ENCODE results near the gene ZSCAN18.

The ZSCAN18 gene

DNA sequence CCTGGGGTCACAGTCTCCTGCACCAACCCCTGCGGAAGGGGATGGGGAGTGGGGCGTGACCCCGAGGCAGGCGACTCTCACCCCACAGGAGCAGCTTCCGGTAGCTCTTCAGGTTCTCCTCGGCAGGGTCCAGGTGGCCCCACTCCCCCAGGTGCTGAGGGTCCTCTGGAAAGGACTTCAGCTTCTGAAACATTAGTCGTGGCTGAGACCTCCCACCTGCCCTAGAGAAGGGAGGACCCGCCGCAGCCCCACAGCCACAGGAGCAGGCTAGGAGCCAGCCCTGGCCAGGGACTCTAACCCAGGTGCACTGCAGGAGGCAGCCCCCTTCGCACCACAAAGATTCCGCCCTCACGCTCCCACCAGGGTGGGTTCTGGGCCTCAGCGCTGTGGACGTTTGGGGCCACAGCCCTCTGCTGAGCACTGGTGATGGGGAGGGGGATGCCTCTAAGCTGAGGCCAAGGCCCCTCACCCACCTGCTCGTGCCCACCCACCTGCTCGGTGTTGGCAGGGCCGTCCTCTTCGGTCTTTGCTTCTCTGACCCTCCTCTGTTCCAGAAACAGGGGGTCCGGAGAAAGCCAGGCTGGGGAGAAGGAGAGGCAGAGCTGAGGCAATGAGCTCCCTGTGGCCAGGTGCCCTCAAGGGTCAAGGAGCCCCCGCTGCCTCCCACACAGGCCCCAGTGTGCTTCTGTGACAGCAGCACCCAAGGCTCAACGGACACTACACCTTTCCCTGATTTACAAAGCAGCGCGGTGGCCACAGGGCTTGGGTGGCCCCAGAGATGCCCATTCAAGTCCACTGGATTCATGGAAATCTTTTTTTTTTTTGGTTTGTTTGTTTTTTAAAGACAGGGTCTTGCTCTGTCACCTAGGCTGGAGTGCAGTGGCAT lies 11.0 kb downstream of the ZSCAN18 start:
- DNase-seq (ENCODE audit: low read depth) = no peak

DNA sequence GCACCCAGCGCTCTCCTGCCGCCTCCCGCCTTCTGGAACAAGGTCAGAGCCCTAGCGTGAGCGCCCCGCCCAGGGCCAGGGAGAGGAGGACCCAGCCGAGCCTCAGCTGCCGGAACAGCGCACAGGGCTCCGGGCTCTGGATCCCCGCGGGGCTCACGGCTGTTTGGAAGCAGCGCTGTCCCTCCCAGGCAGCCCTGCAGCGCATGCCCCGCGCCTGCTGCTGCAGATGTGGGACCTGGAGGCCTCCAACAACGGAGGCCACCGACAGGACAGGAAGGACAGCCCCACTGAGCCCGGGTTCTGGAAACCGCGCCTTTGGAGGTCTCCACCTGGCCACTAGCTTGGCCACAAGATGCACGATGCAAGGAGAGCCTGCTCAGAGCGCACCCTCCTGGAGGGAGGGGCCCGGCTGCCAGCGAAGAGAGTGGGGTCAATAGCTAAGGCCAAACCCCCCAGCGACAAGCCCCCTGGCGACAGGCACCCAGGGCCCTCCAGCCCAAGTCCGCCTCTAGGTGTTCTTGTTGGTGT lies 12.6 kb downstream of the ZSCAN18 start:
- DNase-seq (ENCODE audit: low read depth) = no peak

DNA sequence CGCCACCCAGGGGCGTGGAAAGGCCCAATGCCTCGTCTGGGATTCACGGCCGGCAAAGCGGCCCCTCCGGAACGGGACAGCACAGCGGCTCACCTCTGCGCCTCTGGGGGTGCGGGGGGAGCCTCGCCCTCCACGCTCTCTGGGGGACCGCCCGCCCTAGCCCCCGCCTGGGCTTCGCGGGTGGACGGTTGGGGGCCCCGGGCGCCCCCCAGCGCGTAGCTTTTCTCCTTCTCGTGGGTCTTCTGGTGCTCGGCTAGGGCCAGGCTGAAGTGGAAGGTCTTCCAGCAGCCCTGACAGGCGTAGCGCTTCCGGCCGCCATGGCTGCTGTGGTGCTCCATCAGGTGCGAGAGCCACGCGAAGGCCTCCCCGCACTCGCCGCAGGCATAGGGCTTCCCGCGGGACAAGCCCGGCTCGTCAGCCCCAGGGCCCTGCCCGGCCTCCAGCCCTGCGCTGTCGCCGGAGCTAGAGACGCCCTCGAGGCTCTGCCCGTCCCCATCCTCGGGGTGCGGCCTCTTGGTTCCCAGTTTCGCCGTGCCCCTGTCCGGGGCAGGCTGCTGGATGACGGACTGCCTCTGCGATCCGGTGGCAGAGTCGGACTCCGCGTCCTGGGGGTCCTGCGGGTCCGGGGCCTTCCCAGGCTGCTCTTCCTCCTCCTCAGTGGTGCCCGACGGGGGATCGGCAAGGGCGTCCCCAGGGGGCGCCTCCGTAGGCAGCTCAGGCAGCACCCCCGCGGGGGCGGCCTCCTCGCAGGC lies 13.3 kb downstream of the ZSCAN18 start:
- DNase-seq (ENCODE audit: low read depth) = no peak

DNA sequence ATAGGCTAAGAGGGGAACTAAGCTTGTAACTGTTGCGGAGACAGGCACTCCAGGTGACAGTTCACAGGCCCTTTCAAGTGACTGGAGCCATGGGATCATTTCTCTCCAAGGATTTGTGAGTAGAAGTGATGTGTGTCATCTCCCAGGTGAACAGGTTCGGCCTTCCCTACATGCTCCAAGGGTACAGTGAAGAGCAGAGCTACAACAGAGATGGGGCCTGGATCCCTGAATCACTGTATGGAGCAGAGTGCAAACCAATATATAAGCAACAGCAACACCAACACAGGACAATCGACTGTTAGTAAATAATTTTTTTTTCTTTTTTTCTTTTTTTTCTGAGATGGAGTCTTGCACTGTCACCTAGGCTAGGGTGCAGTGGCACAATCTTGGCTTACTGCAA lies 15.0 kb downstream of the ZSCAN18 start:
- DNase-seq (ENCODE audit: low read depth) = no peak

DNA sequence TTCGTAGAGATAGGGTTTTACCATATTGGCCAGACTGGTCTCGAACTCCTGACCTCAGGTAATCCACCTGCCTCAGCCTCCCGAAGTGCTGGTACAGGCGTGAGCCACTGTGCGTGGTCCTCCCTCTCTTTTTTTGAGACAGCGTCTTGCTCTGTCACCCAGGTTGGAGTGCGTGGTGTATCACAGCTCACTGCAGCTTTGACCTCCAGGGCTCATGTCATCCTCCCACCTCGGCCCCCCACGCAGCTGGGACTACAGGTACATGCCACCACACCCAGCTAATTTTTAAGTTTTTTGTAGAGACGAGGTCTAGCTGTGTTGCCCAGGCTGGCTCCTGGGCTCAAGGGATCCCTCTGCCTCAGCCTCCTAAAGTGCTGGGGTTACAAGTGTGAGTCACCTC lies 18.2 kb downstream of the ZSCAN18 start:
- no peak for DNase-seq (ENCODE audit: low read depth)

DNA sequence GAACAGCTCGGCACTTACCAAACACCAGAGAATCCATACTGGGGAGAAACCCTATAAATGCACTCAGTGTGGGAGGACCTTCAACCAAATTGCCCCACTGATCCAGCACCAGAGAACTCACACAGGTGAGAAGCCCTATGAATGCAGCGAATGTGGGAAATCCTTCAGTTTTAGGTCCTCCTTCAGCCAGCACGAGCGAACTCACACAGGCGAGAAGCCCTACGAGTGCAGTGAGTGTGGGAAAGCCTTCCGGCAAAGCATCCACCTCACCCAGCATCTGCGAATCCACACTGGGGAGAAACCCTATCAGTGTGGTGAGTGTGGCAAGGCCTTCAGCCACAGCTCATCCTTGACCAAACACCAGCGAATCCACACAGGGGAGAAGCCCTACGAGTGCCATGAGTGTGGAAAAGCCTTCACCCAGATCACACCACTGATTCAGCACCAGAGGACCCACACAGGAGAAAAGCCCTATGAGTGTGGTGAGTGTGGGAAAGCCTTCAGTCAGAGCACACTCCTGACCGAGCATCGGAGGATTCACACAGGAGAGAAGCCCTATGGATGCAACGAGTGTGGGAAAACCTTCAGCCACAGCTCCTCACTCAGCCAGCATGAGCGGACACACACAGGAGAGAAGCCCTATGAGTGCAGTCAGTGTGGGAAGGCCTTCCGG lies 30.7 kb downstream of the ZSCAN18 start:
- no peak for DNase-seq (ENCODE audit: low read depth)

DNA sequence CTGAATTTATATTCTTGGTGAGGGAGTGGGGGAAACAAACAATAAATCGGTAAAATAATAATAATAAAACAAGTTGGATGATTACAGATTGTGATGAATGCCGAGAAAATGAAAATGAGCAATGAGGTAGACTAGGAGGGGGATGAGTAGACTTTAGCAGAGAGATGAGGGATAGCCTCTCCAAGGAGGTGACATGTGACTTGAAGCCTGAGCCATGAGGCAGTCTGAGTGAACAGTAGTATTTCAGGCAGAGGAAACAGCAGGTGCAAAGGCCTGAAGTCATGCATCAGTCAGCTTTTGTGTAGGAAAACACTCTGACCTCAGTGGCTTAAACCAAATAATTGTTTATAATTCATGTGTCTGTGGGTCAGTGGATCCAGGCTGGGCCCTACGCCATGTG lies 34.3 kb downstream of the ZSCAN18 start:
- no peak for DNase-seq (ENCODE audit: low read depth)

DNA sequence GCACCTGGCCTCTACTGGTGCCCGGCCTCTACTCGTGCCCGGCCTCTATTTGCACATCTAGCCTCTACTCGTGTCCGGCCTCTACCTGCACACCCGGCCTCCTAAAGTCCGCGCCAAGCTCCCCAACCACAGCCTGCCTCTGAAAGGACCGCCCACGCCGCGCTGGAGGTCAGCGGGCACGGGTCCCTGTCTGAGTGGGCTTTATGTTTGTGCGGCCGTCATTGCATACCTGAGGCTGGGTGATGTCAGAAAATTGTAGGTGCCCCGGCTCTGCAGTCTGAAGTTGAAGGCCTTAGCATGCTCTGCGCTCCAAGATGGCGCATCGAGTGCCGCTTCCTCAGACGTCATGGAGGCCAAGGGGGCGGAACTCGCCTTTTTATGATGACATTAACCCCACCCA lies 37.8 kb downstream of the ZSCAN18 start:
- no peak for DNase-seq (ENCODE audit: low read depth)

DNA sequence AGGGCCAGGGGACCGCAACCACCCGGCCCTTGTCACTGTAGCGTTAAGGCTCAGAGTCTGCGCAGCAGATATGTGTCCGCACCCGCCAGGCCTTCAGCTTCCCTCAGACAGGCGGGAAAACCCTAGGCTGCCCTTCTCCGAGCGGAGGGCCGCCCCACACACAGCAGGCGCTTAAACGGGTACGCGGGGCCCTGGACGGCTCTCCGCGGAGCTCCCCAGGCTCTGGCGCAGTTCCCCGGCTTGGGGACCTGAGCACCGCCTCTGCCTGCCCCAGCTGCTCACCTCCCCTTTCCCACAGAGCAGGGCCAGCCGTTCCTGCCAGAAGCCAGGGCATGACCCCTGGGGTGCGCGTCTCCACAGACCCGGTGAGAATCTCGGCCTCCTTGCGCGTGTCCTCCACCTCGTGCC lies 38.4 kb downstream of the ZSCAN18 start:
- no peak for DNase-seq (ENCODE audit: low read depth)

DNA sequence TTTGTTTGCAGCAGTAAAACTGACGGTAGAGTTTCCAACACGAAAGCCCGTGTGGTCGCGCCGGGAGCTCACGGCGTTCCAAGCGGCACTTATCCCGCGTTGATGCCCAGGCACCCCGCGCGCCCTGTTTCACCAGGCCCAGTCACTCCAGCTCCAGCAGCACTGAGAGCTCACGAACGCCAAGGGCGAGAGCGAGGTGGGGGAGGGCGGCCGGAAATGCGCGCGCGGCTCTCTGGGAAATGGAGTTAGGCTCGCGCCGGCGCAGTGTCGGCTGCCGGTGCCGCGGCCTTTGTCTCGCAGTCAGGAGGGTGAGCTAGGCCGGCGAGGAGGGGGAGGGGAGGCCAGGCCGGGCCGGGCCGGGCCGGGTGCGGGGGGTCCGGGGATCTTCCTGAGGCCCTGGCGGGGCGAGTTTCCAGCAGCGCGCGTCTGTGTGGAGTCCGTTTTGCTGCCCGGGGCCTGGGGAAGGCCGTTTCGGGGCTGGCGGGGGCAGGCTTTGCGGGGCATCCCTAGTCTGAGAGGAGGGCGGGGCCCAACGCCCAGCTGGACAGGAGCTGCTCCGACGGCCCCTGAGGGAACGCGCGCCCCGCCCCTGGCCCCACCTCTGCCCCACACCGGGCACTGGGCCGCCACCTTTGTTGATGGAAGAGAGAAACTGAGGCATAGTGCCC lies 38.9 kb downstream of the ZSCAN18 start, which contains the start of gene ZNF135:
Gene ZNF135, plus strand, starts transcription at position 280 of the 668 bp plus-strand sequence. CDS start 721 bp downstream, outside the sequence.
- DNase-seq (ENCODE audit: low read depth) = peak; percentile 49

DNA sequence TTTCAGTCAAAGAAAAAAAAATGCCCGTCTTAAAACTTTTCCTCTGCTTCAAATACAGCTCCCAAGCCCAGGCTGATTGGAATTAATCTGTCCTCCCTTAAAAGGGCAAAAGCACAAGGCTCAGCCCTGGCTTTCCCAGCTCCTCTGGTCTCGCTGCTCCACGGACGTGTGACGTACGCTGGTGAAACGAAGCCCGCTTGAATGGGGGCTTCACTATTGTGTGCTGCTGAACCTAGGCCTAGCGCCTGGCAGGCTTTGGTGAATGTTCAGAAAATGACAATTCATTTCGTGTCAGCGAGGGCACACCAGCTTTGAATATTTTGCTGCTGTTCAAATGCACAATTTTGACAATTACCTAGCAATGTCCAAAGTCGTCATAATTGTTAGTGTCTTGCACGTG lies 39.6 kb downstream of the ZSCAN18 start:
- no peak for DNase-seq (ENCODE audit: low read depth)

DNA sequence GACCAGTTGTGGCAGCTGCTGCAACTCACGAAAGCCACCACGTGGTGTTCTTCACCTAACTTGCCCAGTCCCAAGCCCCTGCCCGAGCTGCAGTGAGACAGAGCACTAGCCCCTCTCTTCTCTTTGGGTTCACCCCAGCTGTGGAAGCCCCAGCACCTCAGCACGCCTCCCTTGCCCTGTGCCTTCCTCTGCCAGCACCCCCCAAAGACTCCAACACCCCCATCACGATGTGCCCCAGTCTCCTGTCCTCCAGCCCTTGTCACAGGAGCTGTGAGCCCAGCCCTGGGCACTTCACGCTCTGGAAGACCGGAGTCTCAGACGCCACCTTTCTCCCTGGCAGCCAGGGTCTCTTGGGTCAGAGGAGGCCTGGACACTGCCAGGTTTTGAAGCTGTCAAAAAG lies 41.2 kb downstream of the ZSCAN18 start:
- no peak for DNase-seq (ENCODE audit: low read depth)

DNA sequence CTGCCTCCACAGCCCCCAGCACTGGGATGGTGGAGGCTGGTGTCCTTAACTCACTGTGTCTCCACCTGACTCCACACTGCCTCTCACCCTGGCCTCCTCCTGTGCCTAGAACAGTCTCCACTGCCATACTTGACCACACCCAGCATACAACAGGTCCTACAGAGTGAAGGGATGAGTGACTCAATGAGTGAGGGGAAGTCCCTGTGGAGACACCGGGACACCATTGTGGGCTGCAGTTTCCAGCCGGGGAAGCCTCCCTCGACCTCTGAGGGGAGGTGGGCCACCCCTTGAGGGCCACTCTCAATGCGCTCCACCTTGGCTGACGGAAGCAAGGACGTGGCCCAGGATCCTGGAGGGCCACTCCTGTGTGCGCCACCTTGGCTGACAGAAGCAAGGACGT lies 41.8 kb downstream of the ZSCAN18 start:
- no peak for DNase-seq (ENCODE audit: low read depth)

DNA sequence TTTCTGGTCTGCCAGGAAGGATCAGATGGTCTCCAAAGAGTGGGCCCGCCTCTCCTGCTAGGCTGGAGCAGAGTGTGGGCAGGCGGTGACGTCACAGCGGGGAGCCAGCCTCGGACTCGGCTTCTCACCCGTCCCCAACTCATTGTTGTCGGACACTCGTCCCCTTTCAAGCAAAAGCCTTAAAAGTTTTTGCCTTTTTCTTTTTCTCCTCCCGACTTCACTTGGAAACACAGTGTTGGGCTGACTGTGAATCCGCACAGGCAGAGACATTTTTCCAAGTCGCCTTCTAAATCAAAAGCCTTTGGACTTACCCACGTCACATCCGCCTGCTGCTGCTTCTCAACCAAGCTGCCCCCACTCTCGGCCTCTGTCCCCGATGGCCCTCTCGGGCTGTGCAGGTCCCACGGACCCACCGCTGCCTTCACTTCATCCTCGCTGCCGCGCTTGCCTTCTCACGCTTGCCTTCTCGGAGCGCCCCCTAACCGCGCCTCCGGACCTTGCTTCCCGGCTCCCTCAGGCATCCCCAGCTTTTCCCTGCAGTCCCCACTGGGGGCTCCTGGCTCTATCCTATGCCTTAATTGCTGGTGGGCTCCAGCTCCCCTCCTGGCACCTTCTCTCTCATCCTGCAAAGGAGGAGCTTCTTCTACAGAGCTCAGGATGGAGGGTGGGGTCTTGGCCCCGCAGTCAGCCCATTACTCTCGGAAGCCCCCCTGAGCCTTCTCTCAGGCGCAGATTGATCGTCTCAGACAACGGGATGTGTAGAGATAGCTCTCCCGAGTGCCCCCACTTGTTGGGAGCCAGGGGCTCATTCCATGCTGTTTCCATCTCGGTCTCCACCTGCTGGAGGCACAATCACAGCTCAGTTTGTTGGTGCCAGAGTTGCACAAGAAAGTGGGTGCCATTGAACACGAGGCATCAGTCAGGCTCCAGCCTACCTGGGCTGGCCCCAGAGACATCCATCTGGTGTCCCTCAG lies 42.8 kb downstream of the ZSCAN18 start:
- no peak for DNase-seq (ENCODE audit: low read depth)

DNA sequence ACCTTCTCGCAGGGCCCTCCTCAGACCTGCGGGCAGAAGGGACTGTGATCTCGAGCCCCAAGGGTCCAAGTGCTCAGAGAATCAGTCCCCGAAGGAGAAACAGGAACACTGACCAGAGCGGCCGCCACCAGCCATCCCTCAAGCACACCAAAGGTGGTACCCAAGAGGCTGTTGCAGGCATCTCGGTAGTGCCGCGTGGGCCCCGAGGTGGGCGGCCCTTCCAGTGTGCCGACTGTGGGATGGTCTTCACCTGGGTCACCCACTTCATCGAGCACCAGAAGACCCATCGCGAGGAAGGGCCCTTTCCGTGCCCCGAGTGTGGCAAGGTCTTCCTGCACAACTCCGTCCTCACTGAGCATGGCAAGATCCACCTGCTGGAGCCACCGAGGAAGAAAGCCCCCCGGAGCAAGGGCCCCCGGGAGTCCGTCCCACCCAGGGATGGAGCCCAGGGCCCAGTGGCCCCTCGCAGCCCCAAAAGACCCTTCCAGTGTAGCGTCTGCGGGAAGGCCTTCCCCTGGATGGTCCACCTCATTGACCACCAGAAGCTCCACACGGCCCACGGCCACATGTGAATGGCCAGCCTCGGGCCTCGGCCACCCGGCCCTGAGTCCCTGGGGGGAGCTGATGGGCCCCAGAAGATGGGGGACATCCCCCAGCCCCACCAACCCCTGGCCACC lies 44.4 kb downstream of the ZSCAN18 start:
- DNase-seq (ENCODE audit: low read depth) = no peak

DNA sequence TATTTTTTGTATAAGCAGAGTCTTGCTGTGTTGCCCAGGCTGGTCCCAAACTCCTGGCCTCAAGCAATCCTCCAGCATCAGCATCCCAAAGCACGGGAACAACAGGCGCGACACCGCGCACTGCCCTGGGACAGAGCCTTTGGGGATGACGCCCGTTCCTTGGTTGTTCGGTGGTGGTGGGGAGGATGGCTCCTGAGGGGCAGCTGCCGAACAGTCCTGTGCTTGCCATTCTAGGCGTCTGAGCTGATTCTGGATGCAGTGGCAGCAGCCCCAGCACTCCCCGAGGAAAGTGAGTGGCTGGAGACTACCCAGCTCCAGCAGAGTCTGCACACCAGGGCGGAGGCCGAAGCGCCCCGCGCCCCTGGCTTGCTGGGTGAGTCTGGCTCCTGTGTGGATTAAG lies 45.8 kb downstream of the ZSCAN18 start:
- DNase-seq (ENCODE audit: low read depth) = no peak

DNA sequence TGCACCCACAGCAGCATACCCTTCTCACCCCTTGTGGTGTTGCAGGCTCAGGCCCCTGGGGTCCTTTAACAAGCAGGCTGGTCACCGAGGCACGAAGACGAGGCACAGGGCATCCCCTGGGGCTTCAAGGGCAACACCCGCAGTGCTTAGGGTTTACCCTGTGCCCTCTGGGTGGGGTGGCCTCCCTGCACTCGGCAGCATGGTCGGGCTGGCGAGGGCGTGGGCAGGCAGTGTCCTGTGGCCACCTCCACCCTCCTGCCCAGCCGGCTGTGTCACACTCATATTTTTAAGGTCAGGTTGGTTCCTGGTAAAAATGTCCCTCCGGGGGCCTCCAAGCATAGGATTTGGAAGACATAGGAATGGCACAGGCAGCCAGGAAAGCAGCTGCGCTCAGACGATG lies 50.4 kb downstream of the ZSCAN18 start:
- no peak for DNase-seq (ENCODE audit: low read depth)

DNA sequence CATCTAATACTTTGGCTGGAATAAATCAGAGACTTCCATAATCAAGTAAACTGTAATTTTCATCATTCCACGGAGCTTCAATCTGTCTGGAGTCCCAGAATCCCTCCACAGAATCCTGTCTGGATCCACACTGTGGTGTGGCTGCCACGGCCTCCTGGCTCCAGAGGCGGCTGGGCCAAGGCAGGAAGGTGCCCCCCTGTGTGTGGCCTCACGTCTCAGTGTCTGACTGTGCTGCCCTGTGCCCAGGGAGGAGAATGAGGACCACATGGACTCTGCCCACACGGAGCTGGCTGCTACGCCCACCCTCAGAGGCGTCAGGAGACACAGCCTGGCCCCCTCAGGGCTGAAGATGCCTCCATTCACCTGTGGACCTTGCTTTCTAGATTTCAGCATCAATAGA lies 51.2 kb downstream of the ZSCAN18 start:
- no peak for DNase-seq (ENCODE audit: low read depth)

DNA sequence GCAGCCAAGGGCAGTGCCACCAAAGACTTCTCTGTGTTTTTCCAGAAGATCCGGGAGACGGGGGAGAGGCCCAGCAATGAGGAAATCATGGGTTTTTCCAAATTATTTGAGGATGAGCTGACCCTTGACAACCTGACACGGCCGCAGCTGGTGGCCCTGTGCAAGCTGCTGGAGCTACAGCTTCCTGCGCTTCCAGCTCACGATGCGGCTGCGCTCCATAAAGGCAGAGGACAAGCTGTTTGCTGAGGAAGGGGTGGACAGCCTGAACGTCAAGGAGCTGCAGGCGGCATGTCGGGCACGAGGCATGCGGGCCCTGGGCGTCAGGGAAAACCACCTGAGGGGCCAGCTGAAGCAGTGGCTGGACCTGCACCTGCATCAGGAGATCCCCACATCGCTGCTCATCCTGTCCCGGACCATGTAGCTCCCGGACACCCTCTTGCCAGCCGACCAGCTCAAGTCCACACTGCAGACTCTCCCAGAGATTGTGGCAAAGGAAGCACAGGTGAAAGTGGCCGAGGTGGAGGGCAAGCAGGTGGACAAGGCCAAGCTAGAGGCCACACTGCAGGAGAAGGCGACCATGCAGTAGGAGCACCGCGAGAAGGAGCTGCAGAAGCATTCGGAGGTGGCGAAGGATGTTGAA lies 52.5 kb downstream of the ZSCAN18 start:
- DNase-seq (ENCODE audit: low read depth) = no peak

DNA sequence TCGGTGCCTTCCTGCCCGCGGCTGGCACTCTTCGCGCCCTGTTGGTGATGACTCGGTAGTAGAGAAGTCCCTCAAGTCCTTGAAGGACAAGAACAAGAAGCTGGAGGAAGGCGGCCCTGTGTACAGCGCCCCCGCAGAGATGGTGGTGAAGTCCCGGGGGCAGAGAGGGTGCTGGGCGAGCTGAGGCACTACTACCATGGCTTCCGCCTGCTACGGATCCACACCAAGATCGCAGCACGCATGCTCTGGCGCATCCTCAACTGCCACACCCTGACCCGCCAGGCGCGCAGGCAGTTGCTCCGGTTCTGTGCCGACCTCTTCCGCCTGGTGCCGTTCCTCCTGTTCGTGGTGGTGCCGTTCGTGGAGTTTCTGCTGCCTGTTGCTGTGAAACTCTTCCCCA lies 53.1 kb downstream of the ZSCAN18 start:
- DNase-seq (ENCODE audit: low read depth) = no peak
